Hepatocyte (in vitro differentiated cells): ENCODE results near the gene PDE4D. TPM values are rescaled to one million over a fixed set of nuclear protein-coding genes. Genes with fewer than 3 reads are reported as not detected.

Experiments
- DNase-seq: peaks from one replicate; pipeline ENCODE4 v3.0.0-alpha.2; 2016; ENCODE audit warnings: low spot score
- H2AFZ ChIP-seq: fragments of 200-600 bp; sonication (generic); 2 replicates; pipeline ENCODE4 v1.6.0; 2016; ENCODE audit warnings: antibody characterized with exemption, mild to moderate bottlenecking
- H3K27ac ChIP-seq: fragments of 200-600 bp; sonication (generic); 2 replicates; pipeline ENCODE4 v1.5.1; 2016; ENCODE audit warnings: mild to moderate bottlenecking
- H3K27me3 ChIP-seq: fragments of 200-600 bp; sonication (generic); 2 replicates; pipeline ENCODE4 v1.6.1; 2016
- H3K36me3 ChIP-seq: fragments of 200-600 bp; sonication (generic); replicated peaks from 2 replicates; pipeline ENCODE4 v1.5.1; 2016; ENCODE audit warnings: low read depth; ENCODE audit not compliant: insufficient read depth
- H3K4me1 ChIP-seq: fragments of 200-600 bp; sonication (generic); 2 replicates; pipeline ENCODE4 v1.5.1; 2016; ENCODE audit warnings: mild to moderate bottlenecking, moderate library complexity; ENCODE audit not compliant: insufficient read depth
- H3K4me2 ChIP-seq: fragments of 200-600 bp; sonication (generic); 2 replicates; pipeline ENCODE4 v1.6.0; 2016
- H3K4me3 ChIP-seq: fragments of 200-600 bp; sonication (generic); 2 replicates; pipeline ENCODE4 v1.5.1; 2016; ENCODE audit warnings: mild to moderate bottlenecking
- H3K79me2 ChIP-seq: fragments of 200-600 bp; sonication (generic); 2 replicates; pipeline ENCODE4 v1.6.0; 2017; ENCODE audit warnings: mild to moderate bottlenecking
- H3K9me2 ChIP-seq: fragments of 200-600 bp; sonication (generic); replicated peaks from 2 replicates; pipeline ENCODE4 v1.6.0; 2017; ENCODE audit warnings: mild to moderate bottlenecking; ENCODE audit not compliant: insufficient read depth
- H3K9me3 ChIP-seq: fragments of 200-600 bp; sonication (generic); 2 replicates; pipeline ENCODE4 v1.5.1; 2016; ENCODE audit warnings: low read depth, mild to moderate bottlenecking
- H4K20me1 ChIP-seq: fragments of 200-600 bp; sonication (generic); 2 replicates; pipeline ENCODE4 v1.6.0; 2016; ENCODE audit warnings: mild to moderate bottlenecking; ENCODE audit not compliant: insufficient read depth, poor library complexity, severe bottlenecking
- EZH2 ChIP-seq: fragments of 200-600 bp; sonication (generic); IDR thresholded peaks from 2 replicates; pipeline ENCODE4 v1.6.1; 2016; ENCODE audit warnings: antibody characterized with exemption, mild to moderate bottlenecking, borderline replicate concordance
- EZH2phosphoT487 ChIP-seq: fragments of 200-600 bp; sonication (generic); IDR thresholded peaks from one replicate; pipeline ENCODE4 v1.6.1; 2018; ENCODE audit warnings: antibody characterized with exemption, mild to moderate bottlenecking, low read depth, moderate library complexity; ENCODE audit not compliant: unreplicated experiment, severe bottlenecking
- WGBS: methylation state at CpG from one replicate; pipeline ENCODE4 v1.1.6; 2016; ENCODE audit warnings: low lambda C conversion rate; ENCODE audit errors: missing lambda C conversion rate; 5-methylcytosine and 5-hydroxymethylcytosine counted together
- polyA plus RNA-seq: library from polyadenylated mRNA; unstranded; fragments of >200 nt; fragmentation: Nextera tagmentation; extraction: Ambion mirVana; gene quantifications from 2 replicates; pipeline ENCODE4 v1.2.1, GENCODE V29; 2016
- total RNA-seq: library from RNA; depleted of rRNA; stranded (reverse); fragments of >200 nt; gene quantifications from 2 replicates; pipeline ENCODE4 v1.2.3, GENCODE V29; 2014
- TF ChIP-seq, protein P1 (sequence below): fragments of 200-600 bp; sonication (generic); IDR thresholded peaks from 2 replicates; pipeline ENCODE4 v1.5.1; 2016; ENCODE audit warnings: antibody characterized with exemption, mild to moderate bottlenecking; ENCODE audit not compliant: poor library complexity

The PDE4D gene
- total and polyA plus RNA-seq, 2 experiments from 2014 or later = 14.5 to 45.2 TPM

DNA sequence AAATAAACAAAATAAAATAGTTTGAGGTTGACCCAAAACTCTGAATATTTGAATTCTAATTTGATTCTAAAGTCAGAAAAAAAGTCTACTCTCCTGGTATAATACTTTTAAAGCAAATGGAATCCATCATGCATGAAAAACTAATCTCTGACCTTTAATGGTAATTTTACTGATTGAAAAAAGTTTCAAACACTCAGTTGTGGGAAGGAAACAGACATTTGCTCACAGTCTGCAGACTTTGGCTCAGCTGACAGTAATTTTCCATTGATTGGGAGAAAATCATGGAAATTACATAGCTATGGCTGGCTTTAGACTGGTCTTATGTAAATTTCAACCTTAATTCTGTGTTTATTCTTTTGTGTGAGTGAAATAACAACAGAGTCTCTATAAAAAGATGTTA lies 574.3 kb downstream of the PDE4D start:
- H4K20me1 ChIP-seq = no peaks in the 10 kb centered on the region
- H3K36me3 ChIP-seq = no peaks in the 10 kb centered on the region
- no peak overlapping the region for H2AFZ ChIP-seq
- no peak overlapping the region for H3K4me2 ChIP-seq
- H3K27ac ChIP-seq = no peak overlapping the region
- H3K4me1 ChIP-seq = peaks cover 19% of the 10 kb centered on the region
- TF ChIP-seq, protein P1, sequence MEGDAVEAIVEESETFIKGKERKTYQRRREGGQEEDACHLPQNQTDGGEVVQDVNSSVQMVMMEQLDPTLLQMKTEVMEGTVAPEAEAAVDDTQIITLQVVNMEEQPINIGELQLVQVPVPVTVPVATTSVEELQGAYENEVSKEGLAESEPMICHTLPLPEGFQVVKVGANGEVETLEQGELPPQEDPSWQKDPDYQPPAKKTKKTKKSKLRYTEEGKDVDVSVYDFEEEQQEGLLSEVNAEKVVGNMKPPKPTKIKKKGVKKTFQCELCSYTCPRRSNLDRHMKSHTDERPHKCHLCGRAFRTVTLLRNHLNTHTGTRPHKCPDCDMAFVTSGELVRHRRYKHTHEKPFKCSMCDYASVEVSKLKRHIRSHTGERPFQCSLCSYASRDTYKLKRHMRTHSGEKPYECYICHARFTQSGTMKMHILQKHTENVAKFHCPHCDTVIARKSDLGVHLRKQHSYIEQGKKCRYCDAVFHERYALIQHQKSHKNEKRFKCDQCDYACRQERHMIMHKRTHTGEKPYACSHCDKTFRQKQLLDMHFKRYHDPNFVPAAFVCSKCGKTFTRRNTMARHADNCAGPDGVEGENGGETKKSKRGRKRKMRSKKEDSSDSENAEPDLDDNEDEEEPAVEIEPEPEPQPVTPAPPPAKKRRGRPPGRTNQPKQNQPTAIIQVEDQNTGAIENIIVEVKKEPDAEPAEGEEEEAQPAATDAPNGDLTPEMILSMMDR = no peak
- TF ChIP-seq EZH2phosphoT487 (no peak), EZH2 (no peak)
- H3K9me2 ChIP-seq = no peaks in the 10 kb centered on the region
- no peaks in the 10 kb centered on the region for H3K27me3 ChIP-seq
- no peaks in the 10 kb centered on the region for H3K9me3 ChIP-seq
- H3K79me2 ChIP-seq = peaks cover 3% of the 10 kb centered on the region
- DNase-seq = no peak
- H3K4me3 ChIP-seq = no peak overlapping the region

DNA sequence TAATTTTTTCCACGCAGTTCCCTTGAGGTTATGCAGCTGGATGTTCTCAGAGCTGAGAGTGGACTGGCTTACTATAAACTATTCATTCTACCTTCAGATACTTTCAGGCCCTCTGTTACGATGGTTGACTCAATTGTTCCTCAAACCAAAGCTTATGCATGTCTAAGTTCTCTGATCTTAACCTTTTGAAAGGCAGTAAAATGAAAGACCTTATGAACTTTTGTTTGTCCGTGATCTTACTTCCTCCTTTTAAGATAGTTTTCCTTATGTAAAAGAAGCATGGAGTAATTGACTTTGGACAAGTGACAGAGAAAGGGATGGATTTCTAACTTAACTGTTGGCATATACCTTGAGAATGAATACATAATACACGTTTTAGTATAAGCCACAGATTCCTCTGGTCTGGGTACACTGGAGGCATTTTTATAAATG lies 575.7 kb downstream of the PDE4D start:
- DNase-seq = no peak
- Histone ChIP-seq H3K9me3 (no peaks in the 10 kb centered on the region), H3K27me3 (no peaks in the 10 kb centered on the region), H3K9me2 (no peaks in the 10 kb centered on the region), H3K4me3 (no peak overlapping the region), H4K20me1 (no peaks in the 10 kb centered on the region), H3K4me2 (peak overlapping the region; percentile 57), H3K79me2 (peaks cover 3% of the 10 kb centered on the region), H3K27ac (peak overlapping the region; percentile 28), H3K4me1 (peaks cover 19% of the 10 kb centered on the region), H2AFZ (no peak overlapping the region), H3K36me3 (no peaks in the 10 kb centered on the region)
- WGBS = 46% methylated on average over 4 of the region's 4 CpGs
- TF ChIP-seq EZH2phosphoT487 = no peak
- TF ChIP-seq EZH2 = no peak
- TF ChIP-seq, protein P1 = no peak

DNA sequence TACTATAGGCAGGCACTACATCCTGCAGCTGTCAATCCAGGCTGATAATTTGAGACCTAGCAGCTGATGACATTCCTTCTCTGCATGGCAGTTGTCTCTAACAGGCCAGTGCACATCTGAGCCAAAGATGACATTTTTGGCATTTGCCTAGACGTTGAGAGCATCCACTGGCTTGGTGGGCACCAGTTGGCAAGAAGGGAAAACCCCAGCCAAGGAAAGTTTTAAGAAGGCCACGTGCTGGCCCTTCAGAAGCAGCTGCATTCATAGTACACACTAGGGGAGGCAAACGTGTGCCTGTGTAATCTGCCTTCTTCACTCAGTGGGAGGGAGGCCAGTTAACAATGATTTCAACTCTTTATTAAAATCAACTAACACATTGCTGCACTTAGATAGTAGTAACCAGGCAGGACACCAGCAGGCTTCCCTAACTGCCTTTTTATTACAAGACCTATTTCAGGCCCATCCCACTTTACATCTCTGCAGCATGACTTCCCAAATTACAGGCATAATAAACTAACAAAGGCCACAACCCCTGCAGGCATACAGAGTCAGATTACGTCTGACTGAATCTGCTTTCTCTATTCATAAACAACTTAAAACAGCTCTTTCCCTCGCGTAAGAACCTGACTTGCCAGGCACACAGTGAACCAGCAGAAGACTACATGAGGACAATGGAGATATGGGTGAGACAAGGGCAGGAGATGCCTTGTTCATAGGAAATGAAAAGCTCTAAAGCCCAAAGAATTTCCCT lies 576.3 kb downstream of the PDE4D start:
- Histone ChIP-seq H2AFZ (no peak overlapping the region), H3K9me2 (no peaks in the 10 kb centered on the region), H3K4me1 (peaks cover 19% of the 10 kb centered on the region), H3K79me2 (peaks cover 3% of the 10 kb centered on the region), H3K36me3 (no peaks in the 10 kb centered on the region), H4K20me1 (no peaks in the 10 kb centered on the region), H3K9me3 (no peaks in the 10 kb centered on the region), H3K4me3 (no peak overlapping the region), H3K4me2 (peak overlapping the region; percentile 57), H3K27me3 (no peaks in the 10 kb centered on the region), H3K27ac (peak overlapping the region; percentile 28)
- DNase-seq = peak; percentile 39
- 30% methylated on average over 6 of the region's 6 CpGs for WGBS
- TF ChIP-seq, protein P1 = no peak
- TF ChIP-seq EZH2phosphoT487 (no peak), EZH2 (no peak)
